Measurements from ENCODE around the gene RPS2. TPM values are rescaled to one million over a fixed set of nuclear protein-coding genes. Genes with fewer than 3 reads are reported as not detected.
A peak's percentile ranks its signal among the peaks of the same experiment; 100 is the strongest.
"Not testable (repeated sequence)": the region's sequence is repeated elsewhere in the genome, so short reads cannot be mapped to it uniquely, and the experiment has no call there.

RPS2 gene
- total RNA-seq, 1 donor from 2014 or later: 2,286 TPM

DNA sequence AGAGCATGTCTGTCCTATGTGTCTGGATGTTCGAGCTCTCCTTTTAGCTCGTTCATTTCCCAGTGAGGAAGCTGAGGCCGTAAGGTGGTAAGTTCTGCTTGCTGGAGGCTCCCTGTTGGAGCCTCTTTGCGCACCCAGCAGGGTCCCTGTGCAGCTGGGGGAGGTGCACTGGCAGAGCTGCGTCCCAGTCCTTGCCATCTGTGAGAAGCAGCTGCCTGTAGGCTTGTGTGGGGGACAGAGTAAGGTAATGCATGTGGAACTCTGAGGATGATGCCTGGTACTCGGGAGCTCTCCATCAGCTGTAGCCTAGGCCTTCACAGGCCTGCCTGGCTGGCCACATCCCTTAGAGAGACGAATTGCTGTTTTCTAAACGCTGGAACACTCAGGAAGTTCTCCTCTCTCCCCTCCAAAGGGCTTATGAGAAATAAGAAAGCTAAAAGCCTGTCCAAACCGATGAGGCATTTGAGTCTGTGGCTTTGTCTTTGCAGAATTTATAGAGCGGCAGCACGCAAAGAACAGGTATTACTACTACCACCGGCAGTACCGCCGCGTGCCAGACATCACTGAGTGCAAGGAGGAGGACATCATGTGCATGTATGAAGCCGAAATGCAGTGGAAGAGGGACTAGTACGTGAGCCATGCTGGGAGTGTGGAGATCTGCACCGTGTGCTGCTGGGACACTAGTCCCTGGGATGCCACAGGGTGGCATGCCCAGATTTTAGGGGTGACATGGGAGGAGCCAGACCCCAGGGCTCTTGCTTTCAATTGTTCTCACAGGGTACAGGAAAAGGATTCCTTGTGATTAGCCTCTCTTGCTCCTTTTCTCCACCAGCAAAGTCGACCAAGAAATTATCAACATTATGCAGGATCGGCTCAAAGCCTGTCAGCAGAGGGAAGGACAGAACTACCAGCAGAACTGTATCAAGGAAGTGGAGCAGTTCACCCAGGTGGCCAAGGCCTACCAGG is 3.7 kb downstream of the RPS2 start:
- peaks cover 14% of the 10 kb centered on the region for H3K36me3 Mint-ChIP-seq (ENCODE audit: unreplicated experiment)
- H3K27me3 Mint-ChIP-seq (ENCODE audit: unreplicated experiment): no peaks in the 10 kb centered on the region
- peak overlapping the region; percentile 76 for H3K27ac Mint-ChIP-seq (ENCODE audit: unreplicated experiment)
- no peaks in the 10 kb centered on the region for H3K9me3 Mint-ChIP-seq (ENCODE audit: unreplicated experiment)
- H3K4me3 Mint-ChIP-seq (ENCODE audit: unreplicated experiment): peak overlapping the region; percentile 96
- no peak for DNase-seq (ENCODE audit: extremely low spot score, unreplicated experiment)
- peaks cover 40% of the 10 kb centered on the region for H3K4me1 Mint-ChIP-seq (ENCODE audit: unreplicated experiment)
- TF ChIP-seq, protein P1, sequence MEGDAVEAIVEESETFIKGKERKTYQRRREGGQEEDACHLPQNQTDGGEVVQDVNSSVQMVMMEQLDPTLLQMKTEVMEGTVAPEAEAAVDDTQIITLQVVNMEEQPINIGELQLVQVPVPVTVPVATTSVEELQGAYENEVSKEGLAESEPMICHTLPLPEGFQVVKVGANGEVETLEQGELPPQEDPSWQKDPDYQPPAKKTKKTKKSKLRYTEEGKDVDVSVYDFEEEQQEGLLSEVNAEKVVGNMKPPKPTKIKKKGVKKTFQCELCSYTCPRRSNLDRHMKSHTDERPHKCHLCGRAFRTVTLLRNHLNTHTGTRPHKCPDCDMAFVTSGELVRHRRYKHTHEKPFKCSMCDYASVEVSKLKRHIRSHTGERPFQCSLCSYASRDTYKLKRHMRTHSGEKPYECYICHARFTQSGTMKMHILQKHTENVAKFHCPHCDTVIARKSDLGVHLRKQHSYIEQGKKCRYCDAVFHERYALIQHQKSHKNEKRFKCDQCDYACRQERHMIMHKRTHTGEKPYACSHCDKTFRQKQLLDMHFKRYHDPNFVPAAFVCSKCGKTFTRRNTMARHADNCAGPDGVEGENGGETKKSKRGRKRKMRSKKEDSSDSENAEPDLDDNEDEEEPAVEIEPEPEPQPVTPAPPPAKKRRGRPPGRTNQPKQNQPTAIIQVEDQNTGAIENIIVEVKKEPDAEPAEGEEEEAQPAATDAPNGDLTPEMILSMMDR (IDR thresholded peaks at IDR 0.05): no peak

DNA sequence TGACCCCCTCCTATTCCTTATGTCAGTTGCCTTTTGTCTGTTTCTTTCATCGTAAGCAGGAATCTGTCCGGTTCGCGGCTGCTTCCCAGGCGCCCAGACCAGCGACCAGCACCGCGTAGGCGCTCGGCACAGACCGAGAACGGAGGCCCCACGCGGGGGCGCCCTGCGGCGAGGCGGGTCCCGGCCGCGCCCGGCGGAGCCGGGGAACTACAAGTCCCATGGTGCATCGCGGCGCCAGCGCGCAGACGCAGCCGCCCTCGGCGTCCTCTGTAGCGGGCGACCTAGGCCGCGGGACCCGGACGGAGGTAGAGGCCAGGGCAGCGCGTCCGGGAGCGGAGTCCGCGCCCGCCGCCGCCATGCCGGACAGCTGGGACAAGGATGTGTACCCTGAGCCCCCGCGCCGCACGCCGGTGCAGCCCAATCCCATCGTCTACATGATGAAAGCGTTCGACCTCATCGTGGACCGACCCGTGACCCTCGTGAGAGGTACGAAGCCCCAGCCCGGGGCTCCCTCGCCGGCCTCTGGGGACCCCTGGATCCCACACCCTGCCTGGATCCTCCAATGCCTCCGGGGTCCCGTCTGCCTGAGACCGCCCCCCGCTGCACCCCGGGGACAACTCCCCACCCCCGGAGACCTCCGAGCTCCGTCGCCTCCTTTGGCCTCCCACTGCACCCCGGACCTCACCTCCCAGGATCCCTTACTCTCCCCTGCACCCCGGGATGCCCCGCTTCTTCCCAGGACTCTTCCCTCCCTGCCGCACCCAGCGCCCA is 5.2 kb downstream of the RPS2 start, which contains the start of gene NDUFB10:
Gene NDUFB10 (plus strand): TSS at position 270 of the 771 bp plus-strand sequence. CDS start 87 bp downstream, at position 357.
- H3K4me3 Mint-ChIP-seq (ENCODE audit: unreplicated experiment): peak within 1 kb of the TSS; percentile 96
- peak; percentile 95 for DNase-seq (ENCODE audit: extremely low spot score, unreplicated experiment)
- peaks cover 34% of the 10 kb centered on the region for H3K4me1 Mint-ChIP-seq (ENCODE audit: unreplicated experiment)
- H3K27me3 Mint-ChIP-seq (ENCODE audit: unreplicated experiment): no peaks in the 10 kb centered on the region
- H3K27ac Mint-ChIP-seq (ENCODE audit: unreplicated experiment): peak within 1 kb of the TSS; percentile 76
- no peaks in the 10 kb centered on the region for H3K9me3 Mint-ChIP-seq (ENCODE audit: unreplicated experiment)
- peaks cover 14% of the 10 kb centered on the region for H3K36me3 Mint-ChIP-seq (ENCODE audit: unreplicated experiment)
- TF ChIP-seq, protein P1 (IDR thresholded peaks at IDR 0.05): peak; percentile 55

DNA sequence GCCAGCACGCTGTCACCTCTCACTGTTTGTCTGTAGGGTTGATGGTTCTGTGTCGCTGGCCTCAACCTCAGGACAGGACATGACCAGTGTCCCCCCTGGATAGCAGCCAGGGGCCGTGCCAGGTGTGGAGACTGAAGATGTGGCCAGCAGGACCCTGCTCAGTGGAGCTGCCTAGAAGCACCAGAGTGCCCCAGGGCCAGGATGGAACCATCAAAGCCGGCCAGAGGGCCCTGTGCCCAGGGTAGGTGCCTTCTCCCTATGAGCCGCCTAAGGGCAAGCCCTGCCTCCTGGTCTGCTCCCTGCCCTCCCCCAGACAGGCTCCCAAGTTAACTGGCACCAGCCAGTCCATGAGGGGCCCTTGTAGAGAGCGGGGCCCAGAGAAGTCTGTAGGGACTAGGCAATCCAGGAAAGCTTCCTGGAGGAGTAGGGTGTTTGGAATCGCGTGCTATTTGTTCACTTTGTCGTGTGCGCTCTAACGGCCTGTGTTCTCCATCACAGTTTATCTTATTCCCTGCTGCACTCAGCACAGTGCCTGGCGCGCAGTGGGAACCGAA is 5.8 kb downstream of the RPS2 start:
- Mint-ChIP-seq H3K27ac (ENCODE audit: unreplicated experiment) (no peak overlapping the region), H3K4me1 (ENCODE audit: unreplicated experiment) (peaks cover 31% of the 10 kb centered on the region), H3K4me3 (ENCODE audit: unreplicated experiment) (peak overlapping the region; percentile 96), H3K9me3 (ENCODE audit: unreplicated experiment) (no peaks in the 10 kb centered on the region), H3K27me3 (ENCODE audit: unreplicated experiment) (no peaks in the 10 kb centered on the region), H3K36me3 (ENCODE audit: unreplicated experiment) (peaks cover 10% of the 10 kb centered on the region)
- no peak for DNase-seq (ENCODE audit: extremely low spot score, unreplicated experiment)
- TF ChIP-seq, protein P1 (IDR thresholded peaks at IDR 0.05): no peak

DNA sequence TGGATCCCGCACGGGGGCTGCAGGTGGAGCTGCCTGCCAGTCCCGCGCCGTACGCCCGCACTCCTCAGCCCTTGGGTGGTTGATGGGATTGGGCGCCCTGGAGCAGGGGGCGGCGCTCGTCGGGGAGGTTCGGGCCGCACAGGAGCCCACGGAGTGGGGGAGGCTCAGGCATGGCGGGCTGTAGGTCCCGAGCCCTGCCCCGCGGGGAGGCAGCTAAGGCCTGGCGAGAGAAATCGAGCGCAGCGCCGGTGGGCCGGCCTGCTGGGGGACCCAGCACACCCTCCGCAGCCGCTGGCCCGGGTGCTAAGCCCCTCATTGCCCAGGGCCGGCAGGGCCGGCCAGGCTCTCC is 6.5 kb downstream of the RPS2 start:
- H3K36me3 Mint-ChIP-seq (ENCODE audit: unreplicated experiment); DNase-seq (ENCODE audit: extremely low spot score, unreplicated experiment); H3K27ac Mint-ChIP-seq (ENCODE audit: unreplicated experiment); H3K9me3 Mint-ChIP-seq (ENCODE audit: unreplicated experiment); H3K27me3 Mint-ChIP-seq (ENCODE audit: unreplicated experiment); H3K4me3 Mint-ChIP-seq (ENCODE audit: unreplicated experiment): not testable (repeated sequence)
- H3K4me1 Mint-ChIP-seq (ENCODE audit: unreplicated experiment): peaks cover 25% of the 10 kb centered on the region

DNA sequence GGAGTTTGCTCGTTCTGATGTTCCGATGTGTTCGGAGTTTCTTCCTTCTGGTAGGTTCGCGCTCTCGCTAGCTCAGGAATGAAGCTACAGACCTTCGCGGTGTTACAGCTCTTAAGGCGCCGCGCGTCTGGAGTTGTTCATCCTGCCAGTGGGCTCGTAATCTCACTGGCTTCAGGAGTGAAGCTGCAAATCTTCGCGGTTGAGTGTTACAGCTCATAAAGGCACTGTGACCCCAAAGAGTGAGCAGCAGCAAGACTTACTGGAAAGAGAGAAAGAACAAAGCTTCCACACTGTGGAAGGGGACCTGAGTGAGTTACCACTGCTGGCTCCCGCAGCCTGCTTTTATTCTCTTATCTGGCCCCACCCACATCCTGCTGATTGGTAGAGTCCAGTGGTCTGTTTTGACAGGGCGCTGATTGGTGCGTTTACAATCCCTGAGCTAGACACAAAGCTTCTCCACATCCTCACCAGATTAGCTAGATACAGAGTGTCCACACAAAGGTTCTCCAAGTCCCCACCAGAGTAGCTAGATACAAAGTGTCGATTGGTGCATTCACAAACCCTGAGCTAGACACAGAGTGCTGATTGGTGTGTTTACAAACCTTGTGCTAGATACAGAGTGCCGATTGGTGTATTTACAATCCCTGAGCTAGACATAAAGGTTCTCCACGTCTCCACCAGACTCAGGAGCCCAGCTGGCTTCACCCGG is 7.0 kb downstream of the RPS2 start:
- H3K4me3 Mint-ChIP-seq (ENCODE audit: unreplicated experiment); H3K27ac Mint-ChIP-seq (ENCODE audit: unreplicated experiment); H3K36me3 Mint-ChIP-seq (ENCODE audit: unreplicated experiment); DNase-seq (ENCODE audit: extremely low spot score, unreplicated experiment); H3K9me3 Mint-ChIP-seq (ENCODE audit: unreplicated experiment); H3K27me3 Mint-ChIP-seq (ENCODE audit: unreplicated experiment): not testable (repeated sequence)
- H3K4me1 Mint-ChIP-seq (ENCODE audit: unreplicated experiment): peaks cover 21% of the 10 kb centered on the region
